Endothelial cell of coronary artery (primary cell): Measurements from ENCODE around the gene NUB1. TPM values are rescaled to one million over a fixed set of nuclear protein-coding genes. Genes with fewer than 3 reads are reported as not detected.

ENCODE experiments used
- total RNA-seq: library from RNA; depleted of rRNA; stranded (reverse); fragments of >200 nt; gene quantifications from 2 replicates; pipeline ENCODE4 v1.2.3, GENCODE V29; 2014

NUB1 gene
- 29.2 and 35.8 TPM in 2 replicates for total RNA-seq

GRCh38 chr7:151341357-151342101 lies at the start of gene NUB1:
TSS of gene NUB1 (plus strand) at chr7:151341812. CDS start at chr7:151345350, 3,538 bp downstream.

GRCh38 chr7:151409667-151410404 lies 68.2 kb downstream of the NUB1 start, which contains the start of gene WDR86:
TSS of gene WDR86 (minus strand) at chr7:151410038. CDS start at chr7:151409589, 449 bp downstream.

Other genes with a start within 250 kb of the NUB1 start
- not detected in 2 replicates for gene GBX1, start 174.1 kb upstream of the NUB1 start, total RNA-seq
- gene ASB10, start 154.6 kb upstream of the NUB1 start, total RNA-seq, result not detected in 2 replicates
- gene H2BK1, start 131.3 kb upstream of the NUB1 start, total RNA-seq, result not detected in 2 replicates
- 59.9 and 72.9 TPM in 2 replicates for gene ABCF2, start 114.6 kb upstream of the NUB1 start, total RNA-seq
- 45.7 and 74.4 TPM in 2 replicates for gene CHPF2, start 109.3 kb upstream of the NUB1 start, total RNA-seq
- 4.1 and 8.1 TPM in 2 replicates for gene SMARCD3, start 93.1 kb upstream of the NUB1 start, total RNA-seq
- not detected in 2 replicates for gene WDR86, start 68.2 kb downstream of the NUB1 start, total RNA-seq
- not detected in 2 replicates for gene CRYGN, start 98.3 kb downstream of the NUB1 start, total RNA-seq
- gene RHEB, start 178.1 kb downstream of the NUB1 start, total RNA-seq, result 51.2 and 53.9 TPM in 2 replicates